ENCODE results near the gene MUC5B. TPM values are rescaled to one million over a fixed set of nuclear protein-coding genes. Genes with fewer than 3 reads are reported as not detected.
"Not testable (repeated sequence)": the region's sequence is repeated elsewhere in the genome, so short reads cannot be mapped to it uniquely, and the experiment has no call there.

MUC5B gene
- total RNA-seq, 1 experiment from 2014 or later: not detected

GRCh38 chr11:1264444-1264843 lies 41.6 kb downstream of the MUC5B start:
- intact Hi-C loops (cut with micrococcal nuclease): loop anchor here (2.0 kb wide), 1 partner anchor 250 kb away; no protein-coding TSS in a partner anchor
- TF ChIP-seq CTCF (IDR thresholded peaks at IDR 0.05; ENCODE audit: unreplicated experiment): peak; percentile 37
- POLR2A ChIA-PET; H3K4me3 Mint-ChIP-seq (ENCODE audit: unreplicated experiment); H3K27me3 Mint-ChIP-seq (ENCODE audit: insufficient read depth, unreplicated experiment); H3K27ac Mint-ChIP-seq (ENCODE audit: low read depth, unreplicated experiment); BruUV-seq (replicated peaks); H3K36me3 Mint-ChIP-seq (ENCODE audit: insufficient read depth, unreplicated experiment); CTCF ChIA-PET; H3K9me3 Mint-ChIP-seq (ENCODE audit: unreplicated experiment): not testable (repeated sequence)
- peak; percentile 77 for DNase-seq (ENCODE audit: unreplicated experiment)
- H3K4me1 Mint-ChIP-seq (ENCODE audit: insufficient read depth, unreplicated experiment): peaks cover 10% of the 10 kb centered on the region

- H3K9me3 Mint-ChIP-seq (ENCODE audit: unreplicated experiment); POLR2A ChIA-PET; H3K4me3 Mint-ChIP-seq (ENCODE audit: unreplicated experiment); DNase-seq (ENCODE audit: unreplicated experiment); CTCF ChIA-PET; H3K27ac Mint-ChIP-seq (ENCODE audit: low read depth, unreplicated experiment); BruUV-seq (replicated peaks); H3K36me3 Mint-ChIP-seq (ENCODE audit: insufficient read depth, unreplicated experiment); H3K27me3 Mint-ChIP-seq (ENCODE audit: insufficient read depth, unreplicated experiment): not testable (repeated sequence)
- intact Hi-C loops (cut with micrococcal nuclease): loop anchor here (2.0 kb wide), 1 partner anchor 249 kb away; no protein-coding TSS in a partner anchor
- peaks cover 10% of the 10 kb centered on the region for H3K4me1 Mint-ChIP-seq (ENCODE audit: insufficient read depth, unreplicated experiment)
Measured at GRCh38 chr11:1265480-1265879, 42.6 kb downstream of the MUC5B start.

- DNase-seq (ENCODE audit: unreplicated experiment); H3K9me3 Mint-ChIP-seq (ENCODE audit: unreplicated experiment); H3K36me3 Mint-ChIP-seq (ENCODE audit: insufficient read depth, unreplicated experiment); H3K27ac Mint-ChIP-seq (ENCODE audit: low read depth, unreplicated experiment); intact Hi-C loops (cut with micrococcal nuclease); BruUV-seq (replicated peaks); POLR2A ChIA-PET; H3K4me3 Mint-ChIP-seq (ENCODE audit: unreplicated experiment); H3K27me3 Mint-ChIP-seq (ENCODE audit: insufficient read depth, unreplicated experiment): not testable (repeated sequence)
- peaks cover 10% of the 10 kb centered on the region for H3K4me1 Mint-ChIP-seq (ENCODE audit: insufficient read depth, unreplicated experiment)
- CTCF ChIA-PET: interaction anchor here (0.6 kb wide), 1 partner anchor 1025 kb away, joined by 3 read pairs; no protein-coding TSS in a partner anchor
Measured at GRCh38 chr11:1266976-1267375, 44.1 kb downstream of the MUC5B start.

GRCh38 chr11:1267441-1268100 lies 44.7 kb downstream of the MUC5B start:
- H3K4me3 Mint-ChIP-seq (ENCODE audit: unreplicated experiment): no peak overlapping the region
- H3K27ac Mint-ChIP-seq (ENCODE audit: low read depth, unreplicated experiment): no peak overlapping the region
- BruUV-seq (replicated peaks): no TSS peak
- H3K27me3 Mint-ChIP-seq (ENCODE audit: insufficient read depth, unreplicated experiment): no peaks in the 10 kb centered on the region
- no peak for DNase-seq (ENCODE audit: unreplicated experiment)
- no peak for TF ChIP-seq CTCF (IDR thresholded peaks at IDR 0.05; ENCODE audit: unreplicated experiment)
- POLR2A ChIA-PET: interaction anchor here (0.7 kb wide), 1 partner anchor 9 kb away, joined by 3 read pairs; no protein-coding TSS in a partner anchor
- intact Hi-C loops (cut with micrococcal nuclease): no loop called here
- peaks cover 9% of the 10 kb centered on the region for H3K4me1 Mint-ChIP-seq (ENCODE audit: insufficient read depth, unreplicated experiment)
- no peaks in the 10 kb centered on the region for H3K36me3 Mint-ChIP-seq (ENCODE audit: insufficient read depth, unreplicated experiment)
- CTCF ChIA-PET: no interaction called here
- H3K9me3 Mint-ChIP-seq (ENCODE audit: unreplicated experiment): no peaks in the 10 kb centered on the region

- BruUV-seq (replicated peaks): no TSS peak
- POLR2A ChIA-PET: interaction anchor here (1.3 kb wide), 1 partner anchor 40 kb away, joined by 3 read pairs; no protein-coding TSS in a partner anchor
- intact Hi-C loops (cut with micrococcal nuclease): no loop called here
Measured at GRCh38 chr11:1269957-1270356, 47.1 kb downstream of the MUC5B start.

More at GRCh38 chr11:1269957-1270356, 47.1 kb downstream of the MUC5B start:
- Mint-ChIP-seq H3K27me3 (ENCODE audit: insufficient read depth, unreplicated experiment) (no peaks in the 10 kb centered on the region), H3K4me1 (ENCODE audit: insufficient read depth, unreplicated experiment) (no peaks in the 10 kb centered on the region), H3K4me3 (ENCODE audit: unreplicated experiment) (no peak overlapping the region), H3K9me3 (ENCODE audit: unreplicated experiment) (no peaks in the 10 kb centered on the region), H3K36me3 (ENCODE audit: insufficient read depth, unreplicated experiment) (no peaks in the 10 kb centered on the region), H3K27ac (ENCODE audit: low read depth, unreplicated experiment) (no peak overlapping the region)
- no peak for TF ChIP-seq CTCF (IDR thresholded peaks at IDR 0.05; ENCODE audit: unreplicated experiment)
- CTCF ChIA-PET: interaction anchor here (0.5 to 1.1 kb wide), 2 partner anchors 263 to 881 kb away, joined by 3 to 4 read pairs; no protein-coding TSS in a partner anchor
- no peak for DNase-seq (ENCODE audit: unreplicated experiment)

Data from MCF 10A (cell line).